LNCAP (cell line): ENCODE results near the gene KIF4B.

Source experiments
- CTCF ChIP-seq: fragments of 450-650 bp; IDR thresholded peaks from 2 replicates; pipeline ENCODE4 v1.5.1; 2017; ENCODE audit warnings: mild to moderate bottlenecking

Gene KIF4B

GRCh38 chr5:155053501-155053900 is 39.9 kb downstream of the KIF4B start:
- TF ChIP-seq CTCF, result no peak

- no peak for TF ChIP-seq CTCF
These were observed 43.2 kb downstream of the KIF4B start for GRCh38 chr5:155056644-155057269.

- no peak for TF ChIP-seq CTCF
These were observed 44.1 kb downstream of the KIF4B start for GRCh38 chr5:155057626-155058025.

- TF ChIP-seq CTCF, result no peak
These were observed 51.0 kb downstream of the KIF4B start for GRCh38 chr5:155064580-155064979.

GRCh38 chr5:155066886-155067595 is 53.5 kb downstream of the KIF4B start:
- TF ChIP-seq CTCF, result no peak
